ENCODE data around the gene IFNA2.

The IFNA2 gene

GRCh38 chr9:21412107-21412506 lies 26.9 kb upstream of the IFNA2 start:
- Histone ChIP-seq H3K27ac (replicated peaks) (no peak overlapping the region), H3K4me3 (replicated peaks; ENCODE audit: insufficient read depth, low read length) (no peak overlapping the region), H3K27me3 (ENCODE audit: insufficient read depth, poor library complexity, severe bottlenecking) (no peaks in the 10 kb centered on the region)
- DNase-seq (ENCODE audit: low read depth in 1 of 2, low spot score in 1 of 2): no peak
- TF ChIP-seq SPI1 (IDR thresholded peaks at IDR 0.05; ENCODE audit: borderline replicate concordance, low read depth) (no peak), CTCF (IDR thresholded peaks at IDR 0.05; ENCODE audit: insufficient read depth, low read length) (no peak), REST (IDR thresholded peaks at IDR 0.05; ENCODE audit: insufficient replicate concordance, low read depth) (no peak), GABPA (IDR thresholded peaks at IDR 0.05; ENCODE audit: low read depth) (no peak), POLR2AphosphoS5 (IDR thresholded peaks at IDR 0.05; ENCODE audit: low read depth) (no peak)

- no peak for TF ChIP-seq POLR2AphosphoS5 (IDR thresholded peaks at IDR 0.05; ENCODE audit: low read depth)
- TF ChIP-seq GABPA (IDR thresholded peaks at IDR 0.05; ENCODE audit: low read depth): no peak
- TF ChIP-seq REST (IDR thresholded peaks at IDR 0.05; ENCODE audit: insufficient replicate concordance, low read depth): no peak
- no peak for TF ChIP-seq SPI1 (IDR thresholded peaks at IDR 0.05; ENCODE audit: borderline replicate concordance, low read depth)
- TF ChIP-seq CTCF (IDR thresholded peaks at IDR 0.05; ENCODE audit: insufficient read depth, low read length): no peak
- DNase-seq (ENCODE audit: low read depth in 1 of 2, low spot score in 1 of 2): no peak
- H3K27ac ChIP-seq (replicated peaks): no peak within 1 kb of the TSS
- no peaks in the 10 kb centered on the region for H3K27me3 ChIP-seq (ENCODE audit: insufficient read depth, poor library complexity, severe bottlenecking)
- H3K4me3 ChIP-seq (replicated peaks; ENCODE audit: insufficient read depth, low read length): no peak within 1 kb of the TSS
Observed at GRCh38 chr9:21408817-21409216, 23.6 kb upstream of the IFNA2 start, which contains the start of gene IFNA8. Gene IFNA8, plus strand, starts transcription at chr9:21409117. Its CDS starts 60 bp downstream, at chr9:21409177.

- Histone ChIP-seq H3K27me3 (ENCODE audit: insufficient read depth, poor library complexity, severe bottlenecking) (no peaks in the 10 kb centered on the region), H3K4me3 (replicated peaks; ENCODE audit: insufficient read depth, low read length) (no peak overlapping the region)
- TF ChIP-seq CTCF (IDR thresholded peaks at IDR 0.05; ENCODE audit: insufficient read depth, low read length): no peak
- TF ChIP-seq POLR2AphosphoS5 (IDR thresholded peaks at IDR 0.05; ENCODE audit: low read depth): no peak
- TF ChIP-seq GABPA (IDR thresholded peaks at IDR 0.05; ENCODE audit: low read depth): no peak
- TF ChIP-seq REST (IDR thresholded peaks at IDR 0.05; ENCODE audit: insufficient replicate concordance, low read depth): no peak
- TF ChIP-seq SPI1 (IDR thresholded peaks at IDR 0.05; ENCODE audit: borderline replicate concordance, low read depth): no peak
Observed at GRCh38 chr9:21404146-21404545, 18.9 kb upstream of the IFNA2 start.

More at GRCh38 chr9:21404146-21404545, 18.9 kb upstream of the IFNA2 start:
- no peak for DNase-seq (ENCODE audit: low read depth in 1 of 2, low spot score in 1 of 2)
- H3K27ac ChIP-seq (replicated peaks): no peak overlapping the region

Data from HL-60 (cell line).